Measurements from ENCODE around the gene RTL10. TPM values are rescaled to one million over a fixed set of nuclear protein-coding genes. Genes with fewer than 3 reads are reported as not detected.

The RTL10 gene, protein sequence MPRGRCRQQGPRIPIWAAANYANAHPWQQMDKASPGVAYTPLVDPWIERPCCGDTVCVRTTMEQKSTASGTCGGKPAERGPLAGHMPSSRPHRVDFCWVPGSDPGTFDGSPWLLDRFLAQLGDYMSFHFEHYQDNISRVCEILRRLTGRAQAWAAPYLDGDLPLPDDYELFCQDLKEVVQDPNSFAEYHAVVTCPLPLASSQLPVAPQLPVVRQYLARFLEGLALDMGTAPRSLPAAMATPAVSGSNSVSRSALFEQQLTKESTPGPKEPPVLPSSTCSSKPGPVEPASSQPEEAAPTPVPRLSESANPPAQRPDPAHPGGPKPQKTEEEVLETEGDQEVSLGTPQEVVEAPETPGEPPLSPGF
- 3.5 and 7.6 TPM in 2 replicates for total RNA-seq (2014; rRNA removed; shearing (Covaris generic))

GRCh38 chr22:19854778-19855503 is at the start of gene RTL10, which contains the start of gene GNB1L:
TSS of gene RTL10 (minus strand) at chr22:19854874. CDS start at chr22:19852261, 2,613 bp downstream.
TSS of gene GNB1L (minus strand) at chr22:19854874. CDS start at chr22:19821355, 33,519 bp downstream.
- peak; percentile 91 for DNase-seq (ENCODE audit: low read depth)

DNA sequence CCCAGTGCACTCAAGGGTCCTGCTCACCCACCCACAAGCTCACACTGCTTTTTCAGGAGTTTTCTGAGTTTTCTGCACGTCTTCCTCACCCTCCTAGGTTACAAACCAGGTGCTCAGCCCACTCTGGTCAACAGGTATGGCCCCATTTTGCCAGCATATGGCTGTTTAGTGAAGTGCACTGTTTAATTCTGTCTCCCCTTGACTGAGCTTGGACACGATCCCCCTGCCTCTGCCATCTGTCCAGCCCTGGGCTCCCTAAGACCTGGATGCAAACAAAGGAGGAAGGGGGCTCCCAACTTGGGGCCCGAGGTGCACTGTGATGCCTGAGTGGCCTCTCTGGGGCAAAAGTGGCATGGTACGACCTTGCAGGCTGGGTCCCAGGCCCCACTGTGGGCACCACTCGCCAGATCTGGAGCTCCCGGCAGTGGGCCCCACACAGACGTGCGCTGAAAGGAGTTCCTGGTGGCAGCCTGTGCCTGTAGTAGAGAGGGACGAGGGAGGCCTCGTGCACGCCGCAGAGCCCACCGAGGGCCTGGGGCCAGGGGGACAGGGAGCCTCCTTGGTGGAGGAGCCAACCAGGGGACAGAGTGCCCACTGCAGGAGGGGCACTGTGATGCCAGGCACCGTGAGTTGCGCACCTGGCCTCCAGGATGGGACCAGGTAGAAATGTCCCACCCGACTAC is 49.6 kb upstream of the RTL10 start:
- no peak for DNase-seq (ENCODE audit: low read depth)

- DNase-seq (ENCODE audit: low read depth), result no peak
Measured at GRCh38 chr22:19903513-19903912, 48.8 kb upstream of the RTL10 start.

- DNase-seq (ENCODE audit: low read depth), result no peak
Measured at GRCh38 chr22:19903031-19903430, 48.4 kb upstream of the RTL10 start.

- no peak for DNase-seq (ENCODE audit: low read depth)
Measured at GRCh38 chr22:19902245-19902715, 47.6 kb upstream of the RTL10 start.

DNA sequence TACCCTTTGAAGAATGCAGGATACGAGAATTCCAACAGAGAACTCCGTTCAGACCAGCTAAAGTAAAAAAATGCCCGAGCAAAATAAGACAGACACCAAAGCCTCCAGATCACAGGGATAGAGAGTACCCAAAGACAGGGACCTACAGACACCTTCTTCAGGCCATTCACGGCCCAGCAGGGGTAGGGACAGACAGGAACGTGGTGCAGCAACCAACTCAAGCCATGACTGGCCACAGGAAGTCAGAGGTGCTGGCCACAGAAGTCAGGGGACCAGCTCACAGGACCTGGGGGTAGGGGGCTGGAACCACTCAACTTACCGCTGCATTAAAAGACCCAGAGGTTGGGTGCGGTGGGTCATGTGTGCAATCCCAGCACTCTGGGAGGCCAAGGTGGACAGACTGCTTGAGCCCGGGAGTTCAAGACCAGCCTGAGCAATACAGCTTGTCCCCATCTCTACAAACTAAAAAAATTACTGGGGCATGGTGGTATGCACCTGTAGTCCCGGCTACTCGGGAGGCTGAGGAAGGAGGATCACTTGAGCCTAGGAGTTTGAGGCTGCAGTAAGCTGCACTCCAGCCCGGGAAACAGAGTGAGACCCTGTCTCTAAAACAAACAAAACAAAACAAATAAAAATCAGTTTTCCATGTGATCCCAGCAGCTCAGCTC is 47.0 kb upstream of the RTL10 start:
- DNase-seq (ENCODE audit: low read depth), result no peak

- DNase-seq (ENCODE audit: low read depth), result no peak
Measured at GRCh38 chr22:19900707-19901436, 46.2 kb upstream of the RTL10 start.

DNA sequence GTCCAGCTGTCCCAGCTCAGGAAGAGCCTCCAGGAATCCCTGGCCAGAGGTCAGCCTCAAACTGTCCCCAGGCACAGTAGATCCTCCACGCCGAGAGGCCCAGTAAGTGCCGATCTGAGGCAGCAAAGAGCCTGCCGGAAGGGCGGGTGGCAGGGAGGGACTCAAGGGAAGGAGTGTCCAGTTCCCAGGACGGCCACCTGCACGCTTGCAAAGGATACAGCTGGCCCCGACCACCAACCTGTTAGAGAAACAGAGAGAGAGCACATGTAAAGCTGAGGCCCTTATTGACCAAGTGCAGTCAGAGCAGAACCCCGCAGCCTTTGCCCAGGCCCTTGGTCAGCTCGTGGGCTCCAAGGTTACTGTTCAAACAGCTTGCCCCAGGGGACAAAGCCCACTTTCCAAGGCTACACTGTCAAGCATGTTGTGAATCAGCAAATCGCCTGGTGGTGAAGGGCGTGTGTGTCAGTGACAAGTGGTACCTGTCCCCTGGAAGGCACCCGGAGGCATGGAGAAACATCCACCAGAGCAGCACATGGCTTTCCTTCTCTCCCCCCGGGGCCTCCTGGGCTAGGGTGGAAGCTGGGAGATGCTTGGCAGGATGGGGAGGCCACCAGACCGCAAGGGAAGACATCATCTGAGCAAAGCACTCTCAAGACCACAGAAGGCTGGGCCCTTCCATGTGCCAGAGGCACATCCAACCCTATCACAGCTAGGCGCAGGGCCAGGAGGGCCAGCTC is 44.3 kb upstream of the RTL10 start:
- no peak for DNase-seq (ENCODE audit: low read depth)

GRCh38 chr22:19898145-19898544 is 43.5 kb upstream of the RTL10 start:
- DNase-seq (ENCODE audit: low read depth), result no peak

DNA sequence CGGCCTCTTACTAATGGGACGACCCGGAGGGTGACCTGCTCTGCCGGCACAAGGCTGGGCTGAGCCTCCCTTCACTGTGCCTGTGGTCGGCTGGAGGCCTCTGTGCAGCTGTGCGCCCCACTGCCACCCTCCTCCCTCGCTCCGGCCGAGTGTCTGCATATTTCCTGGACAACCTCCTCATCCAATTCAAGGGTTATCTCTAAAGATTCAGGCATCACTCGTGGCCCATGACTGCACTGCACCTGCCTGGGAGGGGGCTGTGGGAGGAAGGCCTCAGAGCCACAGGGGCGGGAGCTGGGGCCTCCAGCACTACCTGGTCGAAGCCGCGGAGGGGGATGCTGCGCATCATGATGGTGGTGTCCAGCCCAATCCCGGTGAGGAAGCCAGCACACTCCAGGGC is 43.1 kb upstream of the RTL10 start:
- DNase-seq (ENCODE audit: low read depth), result no peak

DNA sequence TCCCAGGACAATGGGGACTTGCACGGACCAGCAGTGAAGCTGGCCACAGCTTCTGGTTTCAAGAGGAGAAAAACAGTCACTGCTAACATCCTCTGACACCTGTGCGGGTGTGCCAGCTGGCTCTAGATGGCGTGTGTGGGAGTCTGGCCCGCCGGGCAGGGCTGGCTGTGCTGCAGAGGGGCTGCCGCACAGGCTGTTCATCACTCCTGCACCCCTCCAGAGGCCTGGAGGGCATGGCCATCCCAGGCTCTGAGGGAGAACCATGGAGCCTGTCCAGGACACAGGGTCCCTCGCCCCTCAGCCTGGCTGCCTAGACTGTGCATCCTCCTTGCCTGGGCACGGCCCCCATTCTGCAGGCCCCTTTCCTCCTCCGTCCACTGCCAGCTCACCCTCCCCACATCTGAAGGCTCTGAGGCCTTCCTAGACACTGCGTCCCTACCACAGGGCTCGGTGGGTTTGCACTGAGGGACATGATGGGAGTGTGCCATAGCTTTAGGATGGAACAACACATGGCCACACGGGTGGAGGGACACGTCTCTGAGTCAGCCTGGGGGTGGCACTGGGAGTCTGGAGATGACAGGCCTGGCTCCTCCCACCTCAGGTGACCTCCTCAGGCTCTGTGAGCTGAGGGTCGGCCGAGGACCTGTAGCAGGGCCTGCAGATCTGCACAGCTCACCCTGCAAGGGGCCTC is 42.1 kb upstream of the RTL10 start:
- no peak for DNase-seq (ENCODE audit: low read depth)

GRCh38 chr22:19895160-19895849 is 40.6 kb upstream of the RTL10 start:
- no peak for DNase-seq (ENCODE audit: low read depth)

DNA sequence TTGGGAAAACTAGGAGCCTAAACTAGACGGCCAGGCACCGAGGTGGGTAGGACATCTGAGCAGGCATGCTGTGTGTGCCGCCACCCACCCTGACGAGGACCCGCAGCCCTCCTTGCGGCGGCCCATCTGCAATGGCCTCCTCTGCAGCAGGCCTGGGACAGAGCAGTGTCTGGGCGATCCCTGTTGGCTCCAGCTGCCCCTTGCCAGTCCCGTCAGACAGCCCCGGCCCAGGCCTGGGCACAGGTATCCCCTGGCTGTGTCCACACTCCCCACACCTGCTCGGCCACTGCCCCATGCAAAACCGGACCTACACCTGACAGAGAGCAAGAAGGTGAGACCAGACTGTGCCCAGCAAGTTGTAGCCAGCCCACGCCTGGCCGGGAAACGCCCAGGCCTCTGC is 38.7 kb upstream of the RTL10 start:
- DNase-seq (ENCODE audit: low read depth), result no peak

DNA sequence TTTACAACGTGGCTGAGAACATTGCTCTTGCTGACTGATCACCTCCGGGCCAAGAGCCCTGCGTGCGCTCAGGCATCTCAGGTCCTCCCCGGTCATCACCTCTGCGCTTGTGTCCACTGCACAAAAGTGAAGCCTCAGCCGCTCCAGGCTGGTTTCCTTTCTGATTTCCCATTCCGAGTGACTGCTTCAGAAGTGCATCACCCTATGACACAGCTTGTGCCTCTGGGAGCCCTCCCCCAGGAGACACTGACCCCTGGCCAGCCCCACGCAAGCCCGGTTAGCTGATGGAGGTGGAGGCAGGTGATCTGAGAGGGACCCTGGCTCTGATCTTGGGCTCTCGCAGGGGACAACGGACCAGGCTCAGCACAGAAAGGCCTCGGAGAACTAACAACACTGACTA is 38.3 kb upstream of the RTL10 start:
- DNase-seq (ENCODE audit: low read depth), result peak; percentile 15

GRCh38 chr22:19892257-19892879 is 37.7 kb upstream of the RTL10 start:
- no peak for DNase-seq (ENCODE audit: low read depth)

GRCh38 chr22:19891317-19892256 is 36.9 kb upstream of the RTL10 start:
- peak; percentile 84 for DNase-seq (ENCODE audit: low read depth)

DNA sequence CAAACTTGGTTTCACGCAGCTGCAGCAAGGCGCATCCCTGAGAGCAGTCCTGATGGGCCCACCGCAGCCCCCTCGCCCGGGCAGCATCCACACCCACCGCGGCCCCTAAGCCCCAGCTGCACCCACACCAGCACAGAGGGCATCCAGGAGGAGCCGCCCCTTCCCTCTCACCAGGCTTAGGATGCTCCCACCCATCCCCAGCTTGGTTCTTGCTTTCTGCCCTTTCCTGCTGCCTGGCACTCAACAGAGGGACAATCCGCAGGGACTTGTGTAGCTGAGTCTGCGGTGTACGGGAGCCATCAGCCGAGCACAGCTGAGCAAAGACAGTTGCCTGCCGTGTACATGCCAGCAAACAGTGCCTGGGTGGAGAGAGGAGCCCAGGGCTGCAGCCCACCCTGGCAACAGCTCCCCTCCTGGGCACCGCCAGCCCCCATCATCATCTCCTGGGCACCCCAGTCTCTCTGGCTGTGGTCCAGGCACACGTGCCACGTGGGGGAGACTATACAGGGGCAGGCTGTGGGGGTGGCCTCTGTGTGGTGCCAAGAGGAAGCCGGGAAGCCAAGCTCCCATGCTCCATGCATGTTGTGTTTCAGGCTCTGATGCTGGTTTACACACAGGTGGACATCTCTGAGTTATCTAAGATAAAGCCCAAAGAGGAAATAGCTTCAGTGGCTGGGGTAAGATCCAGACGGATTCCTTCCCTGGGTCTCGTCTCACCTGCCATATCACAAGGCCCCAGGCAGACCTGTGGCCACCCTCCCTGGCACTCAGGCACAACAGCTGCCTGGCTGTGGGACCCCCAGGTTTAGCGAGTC is 36.0 kb upstream of the RTL10 start:
- DNase-seq (ENCODE audit: low read depth), result no peak

All from M059J (cell line).